ENCODE data around the gene FAAP20.

- TF ChIP-seq CTCF (IDR thresholded peaks at IDR 0.05) (no peak), POLR2A (IDR thresholded peaks at IDR 0.05) (no peak), POLR2AphosphoS5 (IDR thresholded peaks at IDR 0.05) (no peak), EP300 (IDR thresholded peaks at IDR 0.05; ENCODE audit: low read depth) (no peak)
These were observed 3.2 kb upstream of the FAAP20 start for GRCh38 chr1:2197707-2198165.
